Subcutaneous abdominal adipose tissue (tissue), 5 donors: ENCODE data around the gene TBC1D19.
"Not testable (repeated sequence)": the region's sequence is repeated elsewhere in the genome, so short reads cannot be mapped to it uniquely, and the experiment has no call there.

ENCODE experiments used
- H3K27ac ChIP-seq: one replicate; pipeline ENCODE4 v1.7.0; 2013; ENCODE audit warnings: low read depth, mild to moderate bottlenecking, inconsistent platforms, low read length, moderate library complexity
- H3K27me3 ChIP-seq, 5 donors: one replicate each; pipeline ENCODE4 v1.7.0; 2013; ENCODE audit warnings: low read length in 5 of 5, inconsistent platforms in 1 of 5; ENCODE audit not compliant: control insufficient read depth in 5 of 5, insufficient read depth in 4 of 5
- H3K36me3 ChIP-seq, 5 donors: one replicate each; pipeline ENCODE4 v1.7.0; 2013; ENCODE audit warnings: low read length in 5 of 5; ENCODE audit not compliant: control insufficient read depth in 5 of 5, insufficient read depth in 5 of 5
- H3K4me1 ChIP-seq, 5 donors: one replicate each; pipeline ENCODE4 v1.7.0; 2013; ENCODE audit warnings: low read length in 5 of 5, mild to moderate bottlenecking in 3 of 5, moderate library complexity in 1 of 5; ENCODE audit not compliant: control insufficient read depth in 5 of 5, insufficient read depth in 5 of 5
- H3K4me3 ChIP-seq, 5 donors: one replicate each; pipeline ENCODE4 v1.7.0; 2013; ENCODE audit warnings: low read length in 5 of 5, low read depth in 1 of 5
- H3K9ac ChIP-seq, 5 donors: one replicate each; pipeline ENCODE4 v1.7.0; 2013; ENCODE audit warnings: low read length in 5 of 5, mild to moderate bottlenecking in 4 of 5, moderate library complexity in 3 of 5
- H3K9me3 ChIP-seq, 5 donors: one replicate each; pipeline ENCODE4 v1.7.0; 2013; ENCODE audit warnings: low read length in 5 of 5; ENCODE audit not compliant: control insufficient read depth in 5 of 5
- donor health status: healthy.
- donor health status: healthy.
- donor health status: healthy.
- donor health status: healthy.
- donor health status: healthy.

The TBC1D19 gene

GRCh38 chr4:26660261-26660660 is 76.4 kb downstream of the TBC1D19 start:
- Histone ChIP-seq H3K4me3 (no peak overlapping the region), H3K36me3 (peaks cover 11 to 19% (median 15%) of the 10 kb centered on the region in 5 donors), H3K9me3 (peaks cover 0 to 4% (median 0%) of the 10 kb centered on the region in 5 donors), H3K4me1 (no peaks in the 10 kb centered on the region), H3K9ac (no peak overlapping the region), H3K27ac (no peak overlapping the region), H3K27me3 (no peaks in the 10 kb centered on the region)

GRCh38 chr4:26663888-26664287 is 80.0 kb downstream of the TBC1D19 start:
- Histone ChIP-seq H3K27ac (no peak overlapping the region), H3K9ac (no peak overlapping the region), H3K27me3 (no peaks in the 10 kb centered on the region), H3K9me3 (no peaks in the 10 kb centered on the region), H3K36me3 (peaks cover 11 to 19% (median 16%) of the 10 kb centered on the region in 5 donors), H3K4me3 (no peak overlapping the region), H3K4me1 (no peaks in the 10 kb centered on the region)

- H3K9me3 ChIP-seq: no peaks in the 10 kb centered on the region
- H3K27ac ChIP-seq: no peak overlapping the region
- no peaks in the 10 kb centered on the region for H3K4me1 ChIP-seq
- H3K27me3 ChIP-seq: no peaks in the 10 kb centered on the region
- peaks cover 0 to 9% (median 0%) of the 10 kb centered on the region in 5 donors for H3K36me3 ChIP-seq
- no peak overlapping the region for H3K9ac ChIP-seq
- no peak overlapping the region for H3K4me3 ChIP-seq
Measured at GRCh38 chr4:26670903-26671537, 87.1 kb downstream of the TBC1D19 start.

- not testable (repeated sequence) for H3K4me3 ChIP-seq, H3K27ac ChIP-seq, H3K36me3 ChIP-seq, H3K9ac ChIP-seq, H3K4me1 ChIP-seq, H3K27me3 ChIP-seq
- peaks cover 0 to 10% (median 0%) of the 10 kb centered on the region in 5 donors for H3K9me3 ChIP-seq
Measured at GRCh38 chr4:26679040-26679695, 95.3 kb downstream of the TBC1D19 start.

GRCh38 chr4:26682436-26682835 is 98.6 kb downstream of the TBC1D19 start:
- no peaks in the 10 kb centered on the region for H3K27me3 ChIP-seq
- H3K27ac ChIP-seq: no peak overlapping the region
- no peaks in the 10 kb centered on the region for H3K4me1 ChIP-seq
- peaks cover 0 to 10% (median 4%) of the 10 kb centered on the region in 5 donors for H3K36me3 ChIP-seq
- H3K9ac ChIP-seq: no peak overlapping the region
- H3K9me3 ChIP-seq: peaks cover 0 to 10% (median 0%) of the 10 kb centered on the region in 5 donors
- H3K4me3 ChIP-seq: no peak overlapping the region

- Histone ChIP-seq H3K27ac (no peak overlapping the region), H3K27me3 (no peaks in the 10 kb centered on the region), H3K4me3 (no peak overlapping the region), H3K9ac (no peak overlapping the region), H3K36me3 (peaks cover 0 to 23% (median 7%) of the 10 kb centered on the region in 5 donors), H3K4me1 (no peaks in the 10 kb centered on the region), H3K9me3 (peaks cover 0 to 4% (median 1%) of the 10 kb centered on the region in 5 donors)
Measured at GRCh38 chr4:26685250-26685649, 101.4 kb downstream of the TBC1D19 start.

- Histone ChIP-seq H3K9me3 (peaks cover 0 to 5% (median 3%) of the 10 kb centered on the region in 5 donors), H3K9ac (no peak overlapping the region), H3K27ac (no peak overlapping the region), H3K36me3 (peaks cover 4 to 33% (median 12%) of the 10 kb centered on the region in 5 donors), H3K4me1 (no peaks in the 10 kb centered on the region), H3K4me3 (no peak overlapping the region), H3K27me3 (no peaks in the 10 kb centered on the region)
Measured at GRCh38 chr4:26687728-26688127, 103.8 kb downstream of the TBC1D19 start.

- no peaks in the 10 kb centered on the region for H3K27me3 ChIP-seq
- no peak overlapping the region for H3K4me3 ChIP-seq
- no peak overlapping the region for H3K9ac ChIP-seq
- peaks cover 0 to 5% (median 3%) of the 10 kb centered on the region in 5 donors for H3K9me3 ChIP-seq
- no peaks in the 10 kb centered on the region for H3K4me1 ChIP-seq
- H3K36me3 ChIP-seq: peaks cover 2 to 25% (median 4%) of the 10 kb centered on the region in 5 donors
- no peak overlapping the region for H3K27ac ChIP-seq
Measured at GRCh38 chr4:26690506-26690905, 106.6 kb downstream of the TBC1D19 start.

GRCh38 chr4:26692014-26692726 is 108.3 kb downstream of the TBC1D19 start:
- H3K4me1 ChIP-seq: no peaks in the 10 kb centered on the region

GRCh38 chr4:26694131-26694530 is 110.2 kb downstream of the TBC1D19 start:
- not testable (repeated sequence) for H3K27me3 ChIP-seq, H3K9ac ChIP-seq, H3K4me3 ChIP-seq, H3K4me1 ChIP-seq, H3K9me3 ChIP-seq, H3K27ac ChIP-seq
- H3K36me3 ChIP-seq: peaks cover 2 to 19% (median 4%) of the 10 kb centered on the region in 5 donors

More at GRCh38 chr4:26692014-26692726, 108.3 kb downstream of the TBC1D19 start:
- H3K27me3 ChIP-seq: no peaks in the 10 kb centered on the region
- H3K9me3 ChIP-seq: peaks cover 0 to 5% (median 3%) of the 10 kb centered on the region in 5 donors
- peaks cover 2 to 25% (median 4%) of the 10 kb centered on the region in 5 donors for H3K36me3 ChIP-seq
- no peak overlapping the region for H3K9ac ChIP-seq
- H3K4me3 ChIP-seq: no peak overlapping the region
- H3K27ac ChIP-seq: no peak overlapping the region
